K562 (cell line): ENCODE results near the gene SPOCK3. TPM values are rescaled to one million over a fixed set of nuclear protein-coding genes. Genes with fewer than 3 reads are reported as not detected.

Experiments used
- ATAC-seq: fragments of 200-7000 bp; cut with Tn5 transposase; 3 replicates; pipeline ENCODE4 v1.9.1; 2020; ENCODE audit warnings: moderate library complexity
- BruUV-seq: library from RNA; stranded (reverse); fragments of 400-500 nt; replicated peaks from 2 replicates; lab custom pipeline; 2021; lab: Mats Ljungman, UMichigan
- CTCF ChIA-PET: fragments of 300-600 bp; formaldehyde crosslinking; extraction: SDS; loops from one replicate; lab custom pipeline; 2021; ENCODE audit warnings: low intra/inter-chr PET ratio; lab: Yijun Ruan, JAX
- POLR2A ChIA-PET: fragments of 300-600, 350-650 bp; sonication (Branson Sonifier 250); formaldehyde crosslinking; extraction: SDS; loops from one replicate; lab custom pipeline; 2021; ENCODE audit warnings: antibody characterized with exemption, inconsistent platforms; lab: Yijun Ruan, JAX
- DNase-seq, 4 experiments: peaks; one replicate each; pipeline versions ENCODE4 v3.0.0 to v3.0.0-alpha.2; 2011 to 2018; ENCODE audit warnings: low spot score in 3 of 4, mixed read lengths in 3 of 4; ENCODE audit errors: extremely low read depth in 1 of 4
- FAIRE-seq: peaks from 2 replicates; lab custom pipeline; 2011; peaks lifted over from hg19 to GRCh38; lab: Jason Lieb, UNC
- H2AFZ ChIP-seq: 2 replicates; pipeline ENCODE4 v1.6.0; 2011; ENCODE audit warnings: low read depth, low read length, control low read depth, inconsistent platforms
- H3K27ac ChIP-seq: fragments of 200-600 bp; 3 replicates; pipeline ENCODE4 v1.8.0; 2011; ENCODE audit warnings: low read depth, mild to moderate bottlenecking, control low read depth, inconsistent platforms, low read length, moderate library complexity, mixed read lengths; ENCODE audit errors: extremely low read depth
- H3K27me3 ChIP-seq, 2 experiments: fragments of 300-600 bp in 1 of 2; 2 replicates in 1 of 2; 3 replicates in 1 of 2; pipeline versions ENCODE4 v1.6.0 to v1.8.0; 2011; ENCODE audit warnings: inconsistent platforms in 2 of 2, low read length in 2 of 2, mild to moderate bottlenecking in 1 of 2, mixed read lengths in 1 of 2, moderate library complexity in 1 of 2; ENCODE audit not compliant: control insufficient read depth in 2 of 2, insufficient read depth in 2 of 2
- H3K36me3 ChIP-seq: fragments of 300-600 bp; 3 replicates; pipeline ENCODE4 v1.8.0; 2011; ENCODE audit warnings: mild to moderate bottlenecking, low read length, inconsistent platforms; ENCODE audit not compliant: control insufficient read depth, insufficient read depth
- H3K4me1 ChIP-seq, 2 experiments: fragments of 200-600 bp in 1 of 2; replicated peaks in 1 of 2; 2 replicates in 1 of 2; 3 replicates in 1 of 2; pipeline versions ENCODE4 v1.5.1 to v1.8.0; 2011; ENCODE audit warnings: inconsistent platforms in 2 of 2, low read length in 2 of 2, mild to moderate bottlenecking in 1 of 2, mixed read lengths in 1 of 2, moderate library complexity in 1 of 2; ENCODE audit not compliant: control insufficient read depth in 2 of 2, insufficient read depth in 2 of 2
- H3K4me2 ChIP-seq: 2 replicates; pipeline ENCODE4 v1.6.1; 2011; ENCODE audit warnings: low read length, control low read depth, inconsistent platforms, mixed read lengths; ENCODE audit not compliant: insufficient read depth
- H3K4me3 ChIP-seq: fragments of 200-600 bp; sonication (generic), shearing (Covaris generic); 2 replicates; pipeline ENCODE4 v1.5.1; 2016; ENCODE audit warnings: control low read depth, inconsistent platforms
- H3K79me2 ChIP-seq: fragments of 200-600 bp; 3 replicates; pipeline ENCODE4 v1.8.0; 2011; ENCODE audit warnings: low read length, inconsistent platforms; ENCODE audit not compliant: control insufficient read depth, insufficient read depth
- H3K9ac ChIP-seq, 2 experiments: 2 replicates each; pipeline versions ENCODE4 v1.6.0 to v1.6.1; 2011; ENCODE audit warnings: low read depth in 2 of 2, low read length in 2 of 2, control low read depth in 1 of 2, inconsistent platforms in 1 of 2, mild to moderate bottlenecking in 1 of 2, mixed read lengths in 1 of 2; ENCODE audit not compliant: insufficient read depth in 1 of 2
- H3K9me1 ChIP-seq: one replicate; pipeline ENCODE4 v1.6.0; 2011; ENCODE audit warnings: inconsistent platforms, mild to moderate bottlenecking, low read length, moderate library complexity; ENCODE audit not compliant: control insufficient read depth, insufficient read depth
- H3K9me3 ChIP-seq: replicated peaks from 2 replicates; pipeline ENCODE4 v1.5.1; 2011; ENCODE audit warnings: low read depth, low read length, inconsistent platforms; ENCODE audit not compliant: control insufficient read depth, insufficient read depth
- H4K20me1 ChIP-seq: replicated peaks from 2 replicates; pipeline ENCODE4 v1.6.1; 2011; ENCODE audit warnings: low read length, inconsistent platforms, mixed read lengths; ENCODE audit not compliant: control insufficient read depth, insufficient read depth
- DIDO1 ChIP-seq: fragments of 450-650 bp; IDR thresholded peaks from 2 replicates; pipeline ENCODE4 v1.6.1; 2016; ENCODE audit warnings: low read depth, missing biosample characterization, missing genetic modification characterization
- HDAC1 ChIP-seq, 2 experiments: fragments of 450-650 bp; IDR thresholded peaks; 2 replicates each; pipeline ENCODE4 v1.6.1; 2016 to 2017; ENCODE audit warnings: inconsistent platforms in 1 of 2, mild to moderate bottlenecking in 1 of 2, moderate library complexity in 1 of 2
- NCOA6 ChIP-seq: fragments of 450-650 bp; IDR thresholded peaks from 2 replicates; pipeline ENCODE4 v1.6.1; 2017; ENCODE audit warnings: mild to moderate bottlenecking
- PHTF2 ChIP-seq: fragments of 250-450 bp; sonication (Bioruptor Pico); IDR thresholded peaks from 2 replicates; pipeline ENCODE4 v1.5.0; 2021; ENCODE audit warnings: mild to moderate bottlenecking
- SIN3B ChIP-seq: fragments of 450-650 bp; IDR thresholded peaks from 2 replicates; pipeline ENCODE4 v1.6.1; 2017; ENCODE audit warnings: low read depth, mild to moderate bottlenecking, moderate library complexity
- SMARCB1 ChIP-seq: IDR thresholded peaks from 2 replicates; pipeline ENCODE4 v1.6.1; 2011; ENCODE audit warnings: improper control_type of control experiment, low read depth; ENCODE audit not compliant: insufficient read length
- TEAD1 ChIP-seq, 2 experiments: fragments of 450-650 bp in 1 of 2; sonication (generic) in 1 of 2; formaldehyde crosslinking; IDR thresholded peaks; 2 replicates each; pipeline versions ENCODE4 v1.4.0 to v1.8.0; 2020 to 2022; ENCODE audit warnings: mild to moderate bottlenecking in 2 of 2, missing genetic modification reagents in 1 of 2
- XRCC3 ChIP-seq: fragments of 450-650 bp; IDR thresholded peaks from 2 replicates; pipeline ENCODE4 v1.6.1; 2017; ENCODE audit warnings: mild to moderate bottlenecking, moderate library complexity
- ZBTB12 ChIP-seq: fragments of 250-450 bp; sonication (Bioruptor Pico); IDR thresholded peaks from 2 replicates; pipeline ENCODE4 v1.4.0; 2020
- ZNF311 ChIP-seq: fragments of 250-450 bp; sonication (Bioruptor Pico); IDR thresholded peaks from 2 replicates; pipeline ENCODE4 v1.4.0; 2020; ENCODE audit warnings: mild to moderate bottlenecking, moderate library complexity
- WGBS: fragments of 100-300 bp; shearing (Covaris generic); methylation state at CpG from one replicate; pipeline ENCODE4 v1.1.6; 2016; ENCODE audit warnings: low coverage, mixed read lengths; ENCODE audit not compliant: insufficient coverage; ENCODE audit errors: missing lambda C conversion rate; 5-methylcytosine and 5-hydroxymethylcytosine counted together
- in situ Hi-C: fragments of 300-500 bp; cut with MboI; formaldehyde crosslinking; loops from 4 replicates; pipeline ENCODE4 v1.15.0; 2018; ENCODE audit warnings: inconsistent platforms, mixed read lengths
- intact Hi-C: fragments of 100-400 bp; cut with micrococcal nuclease; formaldehyde crosslinking; loops from 2 replicates; pipeline ENCODE4 v1.14.2; 2022
- polyA plus RNA-seq, 8 experiments: library from polyadenylated mRNA; depleted of rRNA in 4 of 8; stranded (reverse) in 5 of 8; unstranded in 3 of 8; fragments of >200 nt; fragmentation: Nextera tagmentation in 2 of 8; fragmentation: Illumina TruSeq in 1 of 8; extraction: Ambion mirVana in 2 of 8; extraction: Trizol in 1 of 8; gene quantifications; 2 replicates each; pipeline versions ENCODE4 v1.2.1 to v1.2.3, GENCODE V29; 2011 to 2014; ENCODE audit warnings: inconsistent platforms in 1 of 8, missing spikeins in 1 of 8
- total RNA-seq, 7 experiments: library from RNA; depleted of rRNA in 6 of 7; stranded (reverse); fragments of >200 nt in 6 of 7; fragmentation: Illumina TruSeq in 2 of 7; extraction: Trizol in 2 of 7; gene quantifications; 2 replicates each; pipeline versions ENCODE4 v1.2.1 to v1.2.3, GENCODE V29; 2011 to 2021; ENCODE audit warnings: low replicate concordance in 1 of 7
- TF ChIP-seq, protein P1 (sequence below): fragments of 450-650 bp; IDR thresholded peaks from 2 replicates; pipeline ENCODE4 v1.6.1; 2017; ENCODE audit warnings: antibody characterized with exemption
- TF ChIP-seq, protein P2 (sequence below): fragments of 250-450 bp; sonication (Bioruptor Pico); IDR thresholded peaks from 2 replicates; pipeline ENCODE4 v1.5.0; 2021; ENCODE audit warnings: mild to moderate bottlenecking, borderline replicate concordance

SPOCK3 gene
- total and polyA plus RNA-seq, 9 of the 15 experiments (the other 6 are each of a cell fraction or from before 2014, with no cell fraction given), result not detected

- no peaks in the 10 kb centered on the region for H3K9me1 ChIP-seq
- H3K4me3 ChIP-seq, result no peak overlapping the region
- H3K4me2 ChIP-seq, result no peak overlapping the region
- no peaks in the 10 kb centered on the region for H3K36me3 ChIP-seq
- no peaks in the 10 kb centered on the region for H3K79me2 ChIP-seq
- H4K20me1 ChIP-seq, result no peaks in the 10 kb centered on the region
- no peaks in the 10 kb centered on the region; the same call in 1 of the 2 replicates for H3K9me3 ChIP-seq
- POLR2A ChIA-PET, result no interaction called here
- no peak overlapping the region for H2AFZ ChIP-seq
- DNase-seq, result no peak
- no peak overlapping the region for H3K9ac ChIP-seq
- no peak for TF ChIP-seq SIN3B
- no peak for TF ChIP-seq XRCC3
- no peak for TF ChIP-seq NCOA6
- in situ Hi-C loops, result no loop called here
- no peak for ATAC-seq
- BruUV-seq, result no TSS peak
- no peak overlapping the region for H3K27ac ChIP-seq
- no peak for FAIRE-seq
- no peaks in the 10 kb centered on the region for H3K4me1 ChIP-seq
- H3K27me3 ChIP-seq, result no peaks in the 10 kb centered on the region
- WGBS, result 5% methylated on average over 2 of the region's 2 CpGs
- intact Hi-C loops, result no loop called here
- CTCF ChIA-PET, result no interaction called here
These were observed 91.3 kb downstream of the SPOCK3 start for GRCh38 chr4:167143018-167143417.

GRCh38 chr4:167136270-167136669 lies 98.0 kb downstream of the SPOCK3 start:
- Histone ChIP-seq H3K27me3 (no peaks in the 10 kb centered on the region), H3K4me1 (no peaks in the 10 kb centered on the region), H4K20me1 (no peaks in the 10 kb centered on the region), H3K9me1 (no peaks in the 10 kb centered on the region), H3K36me3 (no peaks in the 10 kb centered on the region), H3K27ac (no peak overlapping the region), H3K9me3 (no peaks in the 10 kb centered on the region; the same call in 1 of the 2 replicates), H3K79me2 (no peaks in the 10 kb centered on the region), H3K4me3 (no peak overlapping the region), H3K4me2 (no peak overlapping the region), H2AFZ (no peak overlapping the region), H3K9ac (no peak overlapping the region)
- intact Hi-C loops, result no loop called here
- WGBS, result 0% methylated on average over 2 of the region's 2 CpGs
- no TSS peak for BruUV-seq
- DNase-seq (no peak), ATAC-seq (no peak), FAIRE-seq (no peak)
- POLR2A ChIA-PET, result no interaction called here
- in situ Hi-C loops, result no loop called here
- CTCF ChIA-PET, result no interaction called here
- TF ChIP-seq DIDO1 (no peak), ZNF311 (no peak), TEAD1 (CRISPR knock-in tag; IDR thresholded peaks at IDR 0.05) (no peak), HDAC1 (IDR thresholded peaks at IDR 0.05) (no peak), ZBTB12 (CRISPR knock-in tag) (no peak), SMARCB1 (no peak), PHTF2 (CRISPR knock-in tag) (no peak)
- TF ChIP-seq, protein P1, sequence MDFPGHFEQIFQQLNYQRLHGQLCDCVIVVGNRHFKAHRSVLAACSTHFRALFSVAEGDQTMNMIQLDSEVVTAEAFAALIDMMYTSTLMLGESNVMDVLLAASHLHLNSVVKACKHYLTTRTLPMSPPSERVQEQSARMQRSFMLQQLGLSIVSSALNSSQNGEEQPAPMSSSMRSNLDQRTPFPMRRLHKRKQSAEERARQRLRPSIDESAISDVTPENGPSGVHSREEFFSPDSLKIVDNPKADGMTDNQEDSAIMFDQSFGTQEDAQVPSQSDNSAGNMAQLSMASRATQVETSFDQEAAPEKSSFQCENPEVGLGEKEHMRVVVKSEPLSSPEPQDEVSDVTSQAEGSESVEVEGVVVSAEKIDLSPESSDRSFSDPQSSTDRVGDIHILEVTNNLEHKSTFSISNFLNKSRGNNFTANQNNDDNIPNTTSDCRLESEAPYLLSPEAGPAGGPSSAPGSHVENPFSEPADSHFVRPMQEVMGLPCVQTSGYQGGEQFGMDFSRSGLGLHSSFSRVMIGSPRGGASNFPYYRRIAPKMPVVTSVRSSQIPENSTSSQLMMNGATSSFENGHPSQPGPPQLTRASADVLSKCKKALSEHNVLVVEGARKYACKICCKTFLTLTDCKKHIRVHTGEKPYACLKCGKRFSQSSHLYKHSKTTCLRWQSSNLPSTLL, result no peak
- TF ChIP-seq, protein P2, sequence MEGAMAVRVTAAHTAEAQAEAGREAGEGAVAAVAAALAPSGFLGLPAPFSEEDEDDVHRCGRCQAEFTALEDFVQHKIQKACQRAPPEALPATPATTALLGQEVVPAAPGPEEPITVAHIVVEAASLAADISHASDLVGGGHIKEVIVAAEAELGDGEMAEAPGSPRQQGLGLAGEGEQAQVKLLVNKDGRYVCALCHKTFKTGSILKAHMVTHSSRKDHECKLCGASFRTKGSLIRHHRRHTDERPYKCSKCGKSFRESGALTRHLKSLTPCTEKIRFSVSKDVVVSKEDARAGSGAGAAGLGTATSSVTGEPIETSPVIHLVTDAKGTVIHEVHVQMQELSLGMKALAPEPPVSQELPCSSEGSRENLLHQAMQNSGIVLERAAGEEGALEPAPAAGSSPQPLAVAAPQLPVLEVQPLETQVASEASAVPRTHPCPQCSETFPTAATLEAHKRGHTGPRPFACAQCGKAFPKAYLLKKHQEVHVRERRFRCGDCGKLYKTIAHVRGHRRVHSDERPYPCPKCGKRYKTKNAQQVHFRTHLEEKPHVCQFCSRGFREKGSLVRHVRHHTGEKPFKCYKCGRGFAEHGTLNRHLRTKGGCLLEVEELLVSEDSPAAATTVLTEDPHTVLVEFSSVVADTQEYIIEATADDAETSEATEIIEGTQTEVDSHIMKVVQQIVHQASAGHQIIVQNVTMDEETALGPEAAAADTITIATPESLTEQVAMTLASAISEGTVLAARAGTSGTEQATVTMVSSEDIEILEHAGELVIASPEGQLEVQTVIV (CRISPR knock-in tag), result no peak
